Measurements from ENCODE around the gene DSE.

The DSE gene

GRCh38 chr6:116363759-116364158 is 7.0 kb upstream of the DSE start:
- TF ChIP-seq CTCF (IDR thresholded peaks at IDR 0.05; ENCODE audit: low read depth, low read length), result no peak
- DNase-seq (ENCODE audit: extremely low read depth, low read depth), result no peak

DNA sequence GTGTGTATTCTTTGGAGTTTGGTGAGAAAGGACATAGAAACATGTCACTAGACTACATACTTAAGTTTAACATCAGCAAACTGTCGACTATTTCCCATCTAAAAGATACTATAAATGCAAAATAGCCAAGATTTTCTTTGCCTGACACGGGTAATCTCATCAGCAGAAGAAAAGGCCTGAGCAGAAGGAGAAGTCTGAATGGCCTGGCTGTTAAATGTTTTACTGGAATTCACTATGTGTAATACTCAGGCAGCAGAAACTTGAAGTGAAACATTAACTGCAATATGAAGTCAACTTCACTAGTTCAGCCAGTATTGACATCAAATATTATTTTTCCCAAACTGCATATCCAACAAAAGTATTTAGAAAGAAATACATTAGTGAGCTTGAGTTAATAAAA is 6.4 kb upstream of the DSE start:
- DNase-seq (ENCODE audit: extremely low read depth, low read depth), result no peak
- TF ChIP-seq CTCF (IDR thresholded peaks at IDR 0.05; ENCODE audit: low read depth, low read length), result no peak

DNA sequence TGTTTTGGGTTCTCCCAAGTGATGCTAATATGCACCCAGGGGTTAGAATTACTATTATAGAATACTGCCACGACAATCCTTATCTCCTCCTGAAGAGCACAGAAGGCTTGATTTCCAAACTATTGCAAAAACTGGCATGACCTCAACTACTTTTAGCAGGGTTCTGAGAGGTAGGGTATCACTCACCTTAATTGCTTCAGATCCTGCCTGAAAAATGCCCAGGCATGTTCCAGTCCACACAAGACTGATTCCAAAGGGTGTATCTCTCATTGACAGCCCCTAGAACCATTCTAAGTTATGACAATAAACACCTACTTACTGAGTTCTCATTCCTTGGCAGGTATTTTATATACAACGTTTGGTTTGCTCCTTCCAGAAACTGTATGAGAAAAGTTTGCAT is 5.0 kb upstream of the DSE start:
- no peak for DNase-seq (ENCODE audit: extremely low read depth, low read depth)
- no peak for TF ChIP-seq CTCF (IDR thresholded peaks at IDR 0.05; ENCODE audit: low read depth, low read length)

DNA sequence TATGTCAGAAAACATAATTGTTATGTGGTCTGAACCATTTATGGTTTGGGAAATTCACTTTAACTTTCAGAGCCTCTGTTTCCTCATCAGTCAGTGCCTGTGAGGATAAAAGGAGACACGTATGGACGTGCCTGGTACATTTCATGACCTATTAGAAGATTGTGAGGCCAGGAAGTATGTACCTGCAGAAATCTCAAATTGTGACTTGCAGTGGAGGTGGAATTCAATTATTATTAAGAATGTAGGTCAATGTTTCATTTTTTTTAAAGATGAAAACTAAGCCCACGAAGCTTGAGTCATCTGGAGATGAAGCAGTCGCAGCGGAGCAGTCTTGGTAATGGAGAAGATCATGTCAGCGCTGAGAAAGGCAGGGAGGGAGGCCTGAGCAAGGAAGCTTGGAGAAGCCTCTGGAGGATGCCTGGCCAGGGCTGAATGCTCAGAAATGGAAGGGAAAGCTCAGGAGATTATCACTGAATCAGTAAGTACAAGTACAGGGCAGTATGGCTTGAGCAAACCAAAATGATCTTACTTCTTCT is 3.9 kb upstream of the DSE start:
- no peak for TF ChIP-seq CTCF (IDR thresholded peaks at IDR 0.05; ENCODE audit: low read depth, low read length)
- DNase-seq (ENCODE audit: extremely low read depth, low read depth), result no peak

DNA sequence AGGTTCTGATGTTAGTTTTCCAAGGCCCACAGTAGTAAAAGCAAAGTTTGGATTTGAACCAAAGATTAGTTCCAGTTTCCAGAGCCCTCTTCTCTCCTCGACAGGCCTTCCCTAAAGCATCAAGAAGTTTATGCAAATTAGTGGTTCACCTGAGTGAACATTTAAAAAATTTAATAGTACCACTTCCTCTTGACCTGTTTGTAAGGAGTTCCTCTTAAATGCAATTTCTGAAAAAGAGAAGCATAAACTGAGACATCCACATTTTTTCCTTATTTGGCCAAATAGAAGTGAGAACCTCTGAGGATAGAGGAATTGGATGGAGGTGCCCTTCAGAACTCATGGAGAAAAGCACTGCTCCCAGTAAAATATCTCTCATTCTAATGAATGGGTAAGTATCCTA is 1.2 kb upstream of the DSE start:
- DNase-seq (ENCODE audit: extremely low read depth, low read depth), result no peak
- no peak for TF ChIP-seq CTCF (IDR thresholded peaks at IDR 0.05; ENCODE audit: low read depth, low read length)

DNA sequence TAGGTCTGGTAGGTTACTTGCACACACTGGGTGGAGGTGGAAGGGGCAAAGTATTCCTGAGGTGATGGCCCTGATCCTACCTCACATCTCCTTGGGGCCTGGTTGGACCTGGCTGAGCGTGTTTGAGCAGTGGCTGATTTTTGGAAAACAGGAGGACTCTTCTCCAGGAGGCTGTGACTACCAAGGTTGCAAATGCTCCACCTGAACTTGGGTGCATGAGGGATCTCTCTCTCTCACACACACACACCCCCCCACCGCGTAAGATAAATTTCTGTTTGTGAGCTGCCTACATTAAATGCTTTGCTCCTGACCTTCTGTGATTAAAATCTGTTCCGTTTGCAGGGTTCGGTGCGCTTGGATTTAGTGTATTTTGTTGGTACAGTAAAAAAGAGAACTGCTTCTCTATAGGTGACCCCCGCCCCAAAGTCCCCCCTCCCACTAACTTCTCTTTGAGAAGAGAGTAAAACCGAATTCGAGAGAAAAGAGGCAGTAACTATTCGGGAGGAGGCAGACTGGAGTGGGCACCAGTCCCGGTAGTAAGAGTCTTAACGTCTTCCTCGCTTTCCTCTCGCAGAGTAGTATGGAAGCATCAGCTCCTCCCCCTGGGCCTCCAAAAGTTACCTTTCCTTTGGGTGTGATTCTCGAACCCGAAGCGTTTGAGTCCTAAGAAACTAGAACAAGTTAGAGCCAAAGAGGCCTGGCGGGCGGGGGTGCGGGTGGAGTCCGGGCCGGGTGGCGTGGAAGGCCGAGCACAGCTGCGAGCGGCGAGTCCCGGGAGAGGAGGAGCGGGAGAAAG is 585 bp upstream of the DSE start:
- no peak for DNase-seq (ENCODE audit: extremely low read depth, low read depth)
- TF ChIP-seq CTCF (IDR thresholded peaks at IDR 0.05; ENCODE audit: low read depth, low read length), result no peak

DNA sequence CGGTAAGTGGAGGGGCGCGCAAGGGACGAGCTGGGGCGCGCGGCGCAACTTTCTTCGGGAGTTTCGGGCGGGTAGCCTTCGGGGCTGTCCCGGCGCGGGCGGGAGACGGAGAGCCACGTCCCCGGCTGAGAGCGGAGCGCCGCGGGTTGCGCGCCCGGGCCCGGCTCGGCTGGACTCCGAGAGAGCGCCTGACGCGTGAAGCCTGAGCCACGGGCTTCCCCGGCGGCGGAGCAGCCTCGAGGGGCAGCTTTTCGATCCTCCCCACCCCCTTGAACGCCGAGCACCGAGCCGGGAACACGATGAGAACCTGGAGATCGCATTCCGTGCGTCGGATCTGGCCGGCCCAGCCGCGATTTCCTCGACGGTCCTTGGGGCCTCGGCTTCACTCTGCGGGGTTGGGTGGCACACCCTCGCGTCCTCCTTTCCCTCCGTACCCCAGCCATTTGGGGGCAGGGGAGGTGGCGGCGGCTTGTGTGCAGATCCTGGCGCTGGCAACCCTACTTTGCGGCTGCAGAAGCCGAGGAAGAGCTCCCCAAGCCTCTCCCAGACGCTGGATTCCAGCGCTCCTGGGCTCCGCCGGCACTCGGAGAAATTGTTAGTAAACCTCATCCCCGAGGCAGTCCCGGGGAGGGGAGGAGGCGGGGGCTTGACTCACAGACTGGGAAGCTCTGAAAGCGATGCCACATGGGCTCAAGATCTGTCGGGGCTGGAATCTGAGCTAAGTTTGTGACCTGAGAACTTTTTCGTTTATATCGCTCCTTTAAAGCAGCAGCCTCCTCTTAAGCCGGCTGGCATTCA is 572 bp downstream of the DSE start:
- TF ChIP-seq CTCF (IDR thresholded peaks at IDR 0.05; ENCODE audit: low read depth, low read length), result no peak
- peak; percentile 83 for DNase-seq (ENCODE audit: extremely low read depth, low read depth)
